OCI-LY7 (cell line): Measurements from ENCODE around the gene RAP1A. TPM values are rescaled to one million over a fixed set of nuclear protein-coding genes. Genes with fewer than 3 reads are reported as not detected.

Experiments used
- BruUV-seq: library from RNA; stranded (reverse); fragments of 400-500 nt; replicated peaks from 2 replicates; lab custom pipeline; 2021; lab: Mats Ljungman, UMichigan
- CTCF ChIA-PET: fragments of 300-600 bp; sonication (Branson Sonifier 250); formaldehyde crosslinking; loops from one replicate; lab custom pipeline; 2022; ENCODE audit warnings: antibody characterized with exemption; ENCODE audit not compliant: unreplicated experiment; lab: Charles Lee
- POLR2A ChIA-PET: fragments of 300-600 bp; sonication (Branson Sonifier 250); formaldehyde crosslinking; loops from one replicate; lab custom pipeline; 2022; ENCODE audit warnings: antibody characterized with exemption; lab: Charles Lee
- DNase-seq: peaks from one replicate; pipeline ENCODE4 v3.0.0-alpha.2; 2015; ENCODE audit warnings: low spot score
- H2AFZ ChIP-seq: fragments of 200-600 bp; sonication (generic), shearing (Covaris generic); 2 replicates; pipeline ENCODE4 v1.6.1; 2014; ENCODE audit warnings: mild to moderate bottlenecking, antibody characterized with exemption, low read length, moderate library complexity
- H3K27ac ChIP-seq: fragments of 200-600 bp; sonication (generic); 2 replicates; pipeline ENCODE4 v1.5.1; 2014; ENCODE audit warnings: mixed run types, low read depth, mild to moderate bottlenecking, moderate library complexity, low read length, inconsistent platforms; ENCODE audit not compliant: poor library complexity, severe bottlenecking
- H3K36me3 ChIP-seq: fragments of 200-600 bp; sonication (generic); 2 replicates; pipeline ENCODE4 v1.6.1; 2014; ENCODE audit warnings: mild to moderate bottlenecking, antibody characterized with exemption, low read length, moderate library complexity, mixed read lengths; ENCODE audit not compliant: insufficient read depth
- H3K4me1 ChIP-seq: fragments of 200-600 bp; sonication (generic); 2 replicates; pipeline ENCODE4 v1.5.1; 2014; ENCODE audit warnings: mild to moderate bottlenecking, low read length; ENCODE audit not compliant: insufficient read depth, poor library complexity, severe bottlenecking
- H3K4me2 ChIP-seq: fragments of 200-600 bp; sonication (generic); 2 replicates; pipeline ENCODE4 v1.6.1; 2014; ENCODE audit warnings: mild to moderate bottlenecking, low read length
- H3K4me3 ChIP-seq: fragments of 200-600 bp; sonication (generic); 2 replicates; pipeline ENCODE4 v1.5.1; 2014; ENCODE audit warnings: mild to moderate bottlenecking, low read depth, low read length; ENCODE audit not compliant: poor library complexity, severe bottlenecking
- H3K79me2 ChIP-seq: fragments of 200-600 bp; sonication (generic); 2 replicates; pipeline ENCODE4 v1.6.1; 2016; ENCODE audit warnings: low read depth, mild to moderate bottlenecking, low read length, moderate library complexity, mixed read lengths; ENCODE audit not compliant: insufficient read depth
- H3K9me2 ChIP-seq: fragments of 200-600 bp; sonication (generic); 2 replicates; pipeline ENCODE4 v1.6.1; 2016; ENCODE audit warnings: mild to moderate bottlenecking, low read length, mixed read lengths; ENCODE audit not compliant: insufficient read depth
- H3K9me3 ChIP-seq: fragments of 200-600 bp; sonication (generic); 2 replicates; pipeline ENCODE4 v1.6.1; 2014; ENCODE audit warnings: mild to moderate bottlenecking, mixed run types, low read length, mixed read lengths
- H4K20me1 ChIP-seq: fragments of 200-600 bp; sonication (generic); 2 replicates; pipeline ENCODE4 v1.6.1; 2014; ENCODE audit warnings: mild to moderate bottlenecking, antibody characterized with exemption, low read length, moderate library complexity, mixed read lengths; ENCODE audit not compliant: insufficient read depth
- CTCF ChIP-seq: fragments of 200-600 bp; sonication (generic); conservative IDR thresholded peaks from 2 replicates; pipeline ENCODE4 v1.5.1; 2014; ENCODE audit warnings: mild to moderate bottlenecking, antibody characterized with exemption, low read length, moderate library complexity, mixed read lengths
- EZH2phosphoT487 ChIP-seq: fragments of 200-600 bp; sonication (generic); IDR thresholded peaks from 2 replicates; pipeline ENCODE4 v1.6.1; 2018; ENCODE audit warnings: low read depth, borderline replicate concordance, mild to moderate bottlenecking, mixed run types, antibody characterized with exemption, low read length, moderate library complexity, mixed read lengths
- intact Hi-C: fragments of 100-400 bp; cut with micrococcal nuclease; formaldehyde crosslinking; loops from one replicate; pipeline ENCODE4 v1.10.0; 2022; ENCODE audit not compliant: unreplicated experiment
- total RNA-seq, 2 experiments: library from RNA; depleted of rRNA in 1 of 2; stranded (reverse); fragments of >200 nt in 1 of 2; shearing (Covaris generic) in 1 of 2; gene quantifications; 2 replicates each; pipeline ENCODE4 v1.2.3, GENCODE V29; 2014 to 2022

RAP1A gene
- total RNA-seq, 2 experiments from 2014 or later, result 10.4 to 86.3 TPM

GRCh38 chr1:111618081-111618480 is 1.5 kb upstream of the RAP1A start:
- Histone ChIP-seq H3K4me2 (peak overlapping the region; percentile 27; the same call in 1 of the 2 replicates), H3K9me3 (no peaks in the 10 kb centered on the region), H2AFZ (peak overlapping the region; percentile 43; the same call in 1 of the 2 replicates), H3K4me3 (no peak overlapping the region), H3K27ac (peak overlapping the region; percentile 58), H4K20me1 (peaks cover 21% of the 10 kb centered on the region; the same call in 1 of the 2 replicates), H3K9me2 (no peaks in the 10 kb centered on the region), H3K36me3 (peaks cover 14% of the 10 kb centered on the region), H3K79me2 (peaks cover 32% of the 10 kb centered on the region), H3K4me1 (peaks cover 68% of the 10 kb centered on the region)
- DNase-seq, result no peak
- no TSS peak for BruUV-seq
- ChIA-PET POLR2A (interaction anchor here (0.9 to 6.3 kb wide), 6 partner anchors 10 to 101 kb away, joined by 3 to 93 read pairs (median 4); no protein-coding TSS in a partner anchor), CTCF (interaction anchor here (0.6 kb wide), 2 partner anchors 15 to 415 kb away, joined by 3 to 6 read pairs; no protein-coding TSS in a partner anchor)
- TF ChIP-seq CTCF (no peak), EZH2phosphoT487 (no peak)
- intact Hi-C loops, result no loop called here

- peaks cover 78% of the 10 kb centered on the region for H3K4me1 ChIP-seq
- DNase-seq, result no peak
- peak overlapping the region; percentile 94 for H3K4me3 ChIP-seq
- no peaks in the 10 kb centered on the region for H3K9me3 ChIP-seq
- peak overlapping the region; percentile 24 for H3K27ac ChIP-seq
- TF ChIP-seq CTCF (no peak), EZH2phosphoT487 (no peak)
- H3K4me2 ChIP-seq, result peak overlapping the region; percentile 77
- TSS peak; percentile 50 for BruUV-seq
- peaks cover 43% of the 10 kb centered on the region for H3K79me2 ChIP-seq
- H2AFZ ChIP-seq, result peak overlapping the region; percentile 74; the same call in 1 of the 2 replicates
- no peaks in the 10 kb centered on the region for H3K9me2 ChIP-seq
- H4K20me1 ChIP-seq, result peaks cover 21% of the 10 kb centered on the region; the same call in 1 of the 2 replicates
- CTCF ChIA-PET, result interaction anchor here (0.6 to 1.0 kb wide), 3 partner anchors 16 to 416 kb away, joined by 3 to 6 read pairs (median 3); no protein-coding TSS in a partner anchor
- intact Hi-C loops, result no loop called here
- POLR2A ChIA-PET, result interaction anchor here (0.6 to 6.3 kb wide), 14 partner anchors 9 to 985 kb away, joined by 3 to 93 read pairs (median 4); no protein-coding TSS in a partner anchor
- H3K36me3 ChIP-seq, result peaks cover 22% of the 10 kb centered on the region
Measured at GRCh38 chr1:111618961-111619634, 491 bp upstream of the RAP1A start.
